Stimulated activated CD4-positive, alpha-beta T cell treated with anti-CD3 and anti-CD28 coated beads, TNF-alpha, amount 100 ng/mL, for 4 hours (primary cell): ENCODE results near the gene PTPRD.

Experiments
- DNase-seq, 3 experiments: peaks; one replicate each; pipeline ENCODE4 v3.0.0-alpha.2; 2020; ENCODE audit warnings: low read depth in 3 of 3

Gene PTPRD

GRCh38 chr9:8268216-8268878 is 2344.5 kb downstream of the PTPRD start:
- no peak for DNase-seq

GRCh38 chr9:8267636-8268035 is 2345.2 kb downstream of the PTPRD start:
- no peak for DNase-seq

- DNase-seq: no peak
Observed at GRCh38 chr9:8266861-8267260, 2345.9 kb downstream of the PTPRD start.

- no peak for DNase-seq
Observed at GRCh38 chr9:8265281-8265680, 2347.5 kb downstream of the PTPRD start.
